IMR-90 (cell line): ENCODE data around the gene DUSP10. TPM values are rescaled to one million over a fixed set of nuclear protein-coding genes. Genes with fewer than 3 reads are reported as not detected.
A peak's percentile ranks its signal among the peaks of the same experiment; 100 is the strongest.

Experiments
- ATAC-seq: fragments of 200-7000 bp; cut with Tn5 transposase; 2 replicates; pipeline ENCODE4 v1.9.1; 2020; ENCODE audit warnings: low read depth, mild to moderate bottlenecking, moderate library complexity
- BruUV-seq: library from RNA; stranded (reverse); fragments of 400-500 nt; replicated peaks from 2 replicates; lab custom pipeline; 2021; lab: Mats Ljungman, UMichigan
- CTCF ChIA-PET: fragments of 300-600 bp; formaldehyde crosslinking; extraction: SDS; loops from one replicate; lab custom pipeline; 2021; ENCODE audit warnings: antibody characterized with exemption; lab: Yijun Ruan, JAX
- POLR2A ChIA-PET: fragments of 300-600 bp; sonication (Branson Sonifier 250); formaldehyde crosslinking; loops from one replicate; lab custom pipeline; 2022; ENCODE audit warnings: antibody characterized with exemption; ENCODE audit not compliant: unreplicated experiment; lab: Charles Lee
- DNase-seq: peaks from one replicate; pipeline ENCODE4 v3.0.0; 2013
- H2AFZ ChIP-seq: replicated peaks from 2 replicates; pipeline ENCODE3; 2013; ENCODE audit warnings: low read length, mild to moderate bottlenecking; ENCODE audit not compliant: poor library complexity
- H2AK5ac ChIP-seq: 2 replicates; pipeline ENCODE4 v1.6.1; 2013; ENCODE audit warnings: low read depth, low read length, inconsistent platforms
- H2AK9ac ChIP-seq: replicated peaks from 2 replicates; pipeline ENCODE3; 2013; ENCODE audit warnings: mild to moderate bottlenecking, low read depth, low read length, moderate library complexity; ENCODE audit not compliant: poor library complexity
- H2BK120ac ChIP-seq: 2 replicates; pipeline ENCODE4 v1.6.1; 2013; ENCODE audit warnings: low read depth, low read length, inconsistent platforms
- H2BK15ac ChIP-seq: 3 replicates; pipeline ENCODE4 v1.6.1; 2013; ENCODE audit warnings: low read depth, low read length, inconsistent platforms
- H2BK20ac ChIP-seq: 2 replicates; pipeline ENCODE4 v1.6.1; 2013; ENCODE audit warnings: low read depth, mild to moderate bottlenecking, inconsistent platforms, low read length, moderate library complexity
- H2BK5ac ChIP-seq: 2 replicates; pipeline ENCODE4 v1.6.1; 2013; ENCODE audit warnings: mild to moderate bottlenecking, low read depth, low read length, inconsistent platforms; ENCODE audit not compliant: poor library complexity, severe bottlenecking
- H3K14ac ChIP-seq: replicated peaks from 2 replicates; pipeline ENCODE4 v1.6.1; 2013; ENCODE audit warnings: low read depth, low read length, inconsistent platforms
- H3K18ac ChIP-seq: 2 replicates; pipeline ENCODE4 v1.6.1; 2013; ENCODE audit warnings: low read depth, low read length, control low read depth
- H3K23ac ChIP-seq: 2 replicates; pipeline ENCODE4 v1.6.1; 2013; ENCODE audit warnings: low read depth, low read length, inconsistent platforms
- H3K27ac ChIP-seq: 2 replicates; pipeline ENCODE4 v1.5.1; 2013; ENCODE audit warnings: mild to moderate bottlenecking, control low read depth, low read length; ENCODE audit not compliant: insufficient read depth
- H3K27me3 ChIP-seq: 2 replicates; pipeline ENCODE4 v1.6.1; 2013; ENCODE audit warnings: low read length; ENCODE audit not compliant: control insufficient read depth, insufficient read depth
- H3K36me3 ChIP-seq: 2 replicates; pipeline ENCODE4 v1.6.1; 2013; ENCODE audit warnings: low read length, mixed read lengths; ENCODE audit not compliant: control insufficient read depth, insufficient read depth
- H3K4ac ChIP-seq: 2 replicates; pipeline ENCODE4 v1.6.1; 2013; ENCODE audit warnings: low read depth, low read length, inconsistent platforms
- H3K4me1 ChIP-seq: 2 replicates; pipeline ENCODE4 v1.6.1; 2013; ENCODE audit warnings: low read length, mixed read lengths; ENCODE audit not compliant: control insufficient read depth, insufficient read depth
- H3K4me2 ChIP-seq: 2 replicates; pipeline ENCODE4 v1.6.1; 2013; ENCODE audit warnings: low read depth, mild to moderate bottlenecking, control low read depth, low read length, moderate library complexity
- H3K4me3 ChIP-seq: 2 replicates; pipeline ENCODE4 v1.5.1; 2013; ENCODE audit warnings: low read depth, mild to moderate bottlenecking, control low read depth, low read length, moderate library complexity; ENCODE audit not compliant: insufficient read depth
- H3K56ac ChIP-seq: 2 replicates; pipeline ENCODE4 v1.6.1; 2013; ENCODE audit warnings: low read length, inconsistent platforms; ENCODE audit not compliant: insufficient read depth; ENCODE audit errors: extremely low read depth
- H3K79me1 ChIP-seq, 2 experiments: 2 replicates each; pipeline ENCODE4 v1.6.1; 2013; ENCODE audit warnings: low read length in 2 of 2, inconsistent platforms in 1 of 2, low read depth in 1 of 2
- H3K9ac ChIP-seq: 2 replicates; pipeline ENCODE4 v1.6.1; 2013; ENCODE audit warnings: low read depth, low read length, control low read depth
- H3K9me1 ChIP-seq: 2 replicates; pipeline ENCODE4 v1.6.1; 2013; ENCODE audit warnings: low read length, inconsistent platforms; ENCODE audit not compliant: insufficient read depth
- H3K9me3 ChIP-seq: 2 replicates; pipeline ENCODE4 v1.6.1; 2013; ENCODE audit warnings: low read length; ENCODE audit not compliant: control insufficient read depth, insufficient read depth
- H4K20me1 ChIP-seq: 2 replicates; pipeline ENCODE4 v1.6.1; 2013; ENCODE audit warnings: low read length, inconsistent platforms; ENCODE audit not compliant: insufficient read depth
- H4K5ac ChIP-seq: 2 replicates; pipeline ENCODE4 v1.6.1; 2013; ENCODE audit warnings: mild to moderate bottlenecking, low read depth, low read length, control low read depth
- H4K8ac ChIP-seq, 2 experiments: 2 replicates each; pipeline ENCODE4 v1.6.1; 2013; ENCODE audit warnings: low read depth in 2 of 2, low read length in 2 of 2, control low read depth in 1 of 2, inconsistent platforms in 1 of 2
- H4K91ac ChIP-seq: 2 replicates; pipeline ENCODE4 v1.6.1; 2013; ENCODE audit warnings: low read depth, low read length, inconsistent platforms; ENCODE audit not compliant: insufficient read depth
- CEBPB ChIP-seq: IDR thresholded peaks from 2 replicates; pipeline ENCODE4 v1.6.1; 2012; ENCODE audit warnings: low read depth, low read length, improper control_type of control experiment
- CHD1 ChIP-seq: IDR thresholded peaks from 2 replicates; pipeline ENCODE4 v1.6.1; 2012; ENCODE audit warnings: low read depth, low read length, improper control_type of control experiment
- MAFK ChIP-seq: IDR thresholded peaks from 2 replicates; pipeline ENCODE4 v1.6.1; 2012; ENCODE audit warnings: low read depth, low read length, improper control_type of control experiment
- WGBS, 2 experiments: methylation state at CpG; one replicate each; pipeline versions ENCODE4 v1.1.5 to v1.1.7; 2013; ENCODE audit warnings: missing lambda C conversion rate in 2 of 2; ENCODE audit not compliant: insufficient read length in 1 of 2; ENCODE audit errors: extremely low coverage in 2 of 2; 5-methylcytosine and 5-hydroxymethylcytosine counted together
- dilution Hi-C: fragments of 300-500 bp; cut with HindIII; formaldehyde crosslinking; loops from one replicate; pipeline ENCODE4 v1.14.3; 2018; ENCODE audit warnings: low sequenced_read_pairs; ENCODE audit not compliant: unreplicated experiment
- in situ Hi-C: fragments of 300-500 bp; cut with MboI; formaldehyde crosslinking; loops from 3 replicates; pipeline ENCODE4 v1.14.3; 2019; ENCODE audit warnings: low sequenced_read_pairs, inconsistent platforms, mixed read lengths
- intact Hi-C: fragments of 100-400 bp; cut with micrococcal nuclease; formaldehyde crosslinking; loops from 2 replicates; pipeline ENCODE4 v1.10.0; 2022
- polyA plus RNA-seq, 3 experiments: library from polyadenylated mRNA; depleted of rRNA; stranded (reverse); fragments of >200 nt; gene quantifications; 2 replicates each; pipeline ENCODE4 v1.2.3, GENCODE V29; 2012; ENCODE audit warnings: low replicate concordance in 1 of 3
- total RNA-seq: library from RNA; depleted of rRNA; stranded (reverse); fragments of >200 nt; gene quantifications from 2 replicates; pipeline ENCODE4 v1.2.3, GENCODE V29; 2012

Gene DUSP10
- total and polyA plus RNA-seq, 2 of the 4 experiments (the other 2 are of a cell fraction) = 41.7 to 59.1 TPM

- no peak for TF ChIP-seq MAFK
Measured at GRCh38 chr1:221698579-221699349, 43.1 kb downstream of the DUSP10 start (continued).

GRCh38 chr1:221697923-221698425 is 43.9 kb downstream of the DUSP10 start:
- Histone ChIP-seq H3K27ac (peak overlapping the region; percentile 57; the same call in 1 of the 2 replicates), H2BK120ac (no peak overlapping the region; the same call in 1 of the 2 replicates), H3K4me3 (no peak overlapping the region), H3K9me3 (peaks cover 3% of the 10 kb centered on the region), H3K4ac (peak overlapping the region; percentile 41; the same call in 1 of the 2 replicates), H3K23ac (peak overlapping the region; percentile 17; the same call in 1 of the 2 replicates), H2BK15ac (peak overlapping the region; percentile 6; the same call in 2 of the 3 replicates), H3K79me1 (peaks cover 13 to 32% of the 10 kb centered on the region in 2 experiments), H2AK5ac (peak overlapping the region; percentile 72), H2BK5ac (peak overlapping the region; percentile 93), H3K4me1 (peaks cover 14% of the 10 kb centered on the region), H4K91ac (peak overlapping the region; percentile 12), H2AK9ac (no peak overlapping the region), H2AFZ (no peak overlapping the region), H3K9me1 (peaks cover 11% of the 10 kb centered on the region), H3K36me3 (peaks cover 23% of the 10 kb centered on the region), H3K14ac (peak overlapping the region; percentile 56), H3K18ac (0 out of 2 replicates have a peak overlapping the region, but pooled peaks have one; percentile 53), H3K4me2 (no peak overlapping the region), H3K27me3 (no peaks in the 10 kb centered on the region), H3K9ac (no peak overlapping the region), H3K56ac (no peak overlapping the region), H2BK20ac (no peak overlapping the region), H4K8ac (peak overlapping the region in 1 of 2 experiments; percentile 72; a peak in 2 of 4 replicates), H4K20me1 (no peaks in the 10 kb centered on the region), H4K5ac (peak overlapping the region; percentile 2; the same call in 1 of the 2 replicates)
- intact Hi-C loops (no loop called here), in situ Hi-C loops (no loop called here), dilution Hi-C loops (no loop called here)
- DNase-seq (peak; percentile 65), ATAC-seq (no peak)
- ChIA-PET CTCF (no interaction called here), POLR2A (no interaction called here)
- TF ChIP-seq CEBPB = peak; percentile 84
- no peak for TF ChIP-seq CHD1
- BruUV-seq = no TSS peak
- no CpG with 5 or more reads among the region's 3 CpGs for WGBS, 2 experiments
